Measurements from ENCODE around the gene LTC4S.
"Not testable (repeated sequence)": the region's sequence is repeated elsewhere in the genome, so short reads cannot be mapped to it uniquely, and the experiment has no call there.

LTC4S gene

DNA sequence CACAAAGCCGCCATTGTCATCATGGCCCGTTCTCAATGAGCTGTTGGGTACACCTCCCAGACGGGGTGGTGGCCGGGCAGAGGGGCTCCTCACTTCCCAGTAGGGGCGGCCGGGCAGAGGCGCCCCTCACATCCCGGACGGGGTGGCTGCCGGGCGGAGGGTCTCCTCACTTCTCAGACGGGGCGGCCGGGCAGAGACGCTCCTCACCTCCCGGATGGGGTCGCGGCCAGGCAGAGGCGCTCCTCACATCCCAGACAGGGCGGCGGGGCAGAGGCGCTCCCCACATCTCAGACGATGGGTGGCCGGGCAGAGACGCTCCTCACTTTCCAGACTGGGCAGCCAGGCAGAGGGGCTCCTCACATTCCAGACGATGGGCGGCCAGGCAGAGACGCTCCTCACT is 41.1 kb downstream of the LTC4S start:
- H3K36me3 ChIP-seq (ENCODE audit: insufficient read depth, low read length): peaks cover 66% of the 10 kb centered on the region
- H3K4me1 ChIP-seq (ENCODE audit: insufficient read depth, low read length); H2AFZ ChIP-seq (ENCODE audit: low read depth, low read length); H3K27me3 ChIP-seq (ENCODE audit: insufficient read depth, low read length); H3K4me3 ChIP-seq (ENCODE audit: low read length); H3K9me3 ChIP-seq (ENCODE audit: low read length): not testable (repeated sequence)

DNA sequence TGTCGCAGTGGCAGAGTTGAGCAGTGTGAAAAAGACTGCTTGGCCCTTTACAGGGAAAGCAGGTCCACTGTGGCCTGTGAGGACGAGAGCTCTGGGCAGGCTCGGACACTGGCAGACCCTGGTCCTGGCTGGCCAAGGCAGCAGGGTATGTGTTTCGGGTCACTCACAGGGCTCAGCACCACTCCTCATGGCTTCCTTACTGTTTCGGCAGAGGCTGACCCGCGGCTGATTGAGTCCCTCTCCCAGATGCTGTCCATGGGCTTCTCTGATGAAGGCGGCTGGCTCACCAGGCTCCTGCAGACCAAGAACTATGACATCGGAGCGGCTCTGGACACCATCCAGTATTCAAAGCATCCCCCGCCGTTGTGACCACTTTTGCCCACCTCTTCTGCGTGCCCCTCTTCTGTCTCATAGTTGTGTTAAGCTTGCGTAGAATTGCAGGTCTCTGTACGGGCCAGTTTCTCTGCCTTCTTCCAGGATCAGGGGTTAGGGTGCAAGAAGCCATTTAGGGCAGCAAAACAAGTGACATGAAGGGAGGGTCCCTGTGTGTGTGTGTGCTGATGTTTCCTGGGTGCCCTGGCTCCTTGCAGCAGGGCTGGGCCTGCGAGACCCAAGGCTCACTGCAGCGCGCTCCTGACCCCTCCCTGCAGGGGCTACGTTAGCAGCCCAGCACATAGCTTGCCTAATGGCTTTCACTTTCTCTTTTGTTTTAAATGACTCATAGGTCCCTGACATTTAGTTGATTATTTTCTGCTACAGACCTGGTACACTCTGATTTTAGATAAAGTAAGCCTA is 42.6 kb downstream of the LTC4S start:
- peaks cover 72% of the 10 kb centered on the region for H3K36me3 ChIP-seq (ENCODE audit: insufficient read depth, low read length)
- no peaks in the 10 kb centered on the region for H3K9me3 ChIP-seq (ENCODE audit: low read length)
- no peak overlapping the region for H2AFZ ChIP-seq (ENCODE audit: low read depth, low read length)
- H3K27me3 ChIP-seq (ENCODE audit: insufficient read depth, low read length): no peaks in the 10 kb centered on the region
- no peak overlapping the region for H3K4me3 ChIP-seq (ENCODE audit: low read length)
- H3K4me1 ChIP-seq (ENCODE audit: insufficient read depth, low read length): no peaks in the 10 kb centered on the region

DNA sequence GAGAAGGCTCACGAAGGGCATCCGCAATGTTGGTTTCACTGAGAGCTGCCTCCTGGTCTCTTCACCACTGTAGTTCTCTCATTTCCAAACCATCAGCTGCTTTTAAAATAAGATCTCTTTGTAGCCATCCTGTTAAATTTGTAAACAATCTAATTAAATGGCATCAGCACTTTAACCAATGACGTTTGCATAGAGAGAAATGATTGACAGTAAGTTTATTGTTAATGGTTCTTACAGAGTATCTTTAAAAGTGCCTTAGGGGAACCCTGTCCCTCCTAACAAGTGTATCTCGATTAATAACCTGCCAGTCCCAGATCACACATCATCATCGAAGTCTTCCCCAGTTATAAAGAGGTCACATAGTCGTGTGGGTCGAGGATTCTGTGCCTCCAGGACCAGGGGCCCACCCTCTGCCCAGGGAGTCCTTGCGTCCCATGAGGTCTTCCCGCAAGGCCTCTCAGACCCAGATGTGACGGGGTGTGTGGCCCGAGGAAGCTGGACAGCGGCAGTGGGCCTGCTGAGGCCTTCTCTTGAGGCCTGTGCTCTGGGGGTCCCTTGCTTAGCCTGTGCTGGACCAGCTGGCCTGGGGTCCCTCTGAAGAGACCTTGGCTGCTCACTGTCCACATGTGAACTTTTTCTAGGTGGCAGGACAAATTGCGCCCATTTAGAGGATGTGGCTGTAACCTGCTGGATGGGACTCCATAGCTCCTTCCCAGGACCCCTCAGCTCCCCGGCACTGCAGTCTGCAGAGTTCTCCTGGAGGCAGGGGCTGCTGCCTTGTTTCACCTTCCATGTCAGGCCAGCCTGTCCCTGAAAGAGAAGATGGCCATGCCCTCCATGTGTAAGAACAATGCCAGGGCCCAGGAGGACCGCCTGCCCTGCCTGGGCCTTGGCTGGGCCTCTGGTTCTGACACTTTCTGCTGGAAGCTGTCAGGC is 43.6 kb downstream of the LTC4S start:
- H2AFZ ChIP-seq (ENCODE audit: low read depth, low read length): no peak overlapping the region
- H3K27me3 ChIP-seq (ENCODE audit: insufficient read depth, low read length): no peaks in the 10 kb centered on the region
- peaks cover 76% of the 10 kb centered on the region for H3K36me3 ChIP-seq (ENCODE audit: insufficient read depth, low read length)
- H3K4me3 ChIP-seq (ENCODE audit: low read length): no peak overlapping the region
- no peaks in the 10 kb centered on the region for H3K4me1 ChIP-seq (ENCODE audit: insufficient read depth, low read length)
- no peaks in the 10 kb centered on the region for H3K9me3 ChIP-seq (ENCODE audit: low read length)

DNA sequence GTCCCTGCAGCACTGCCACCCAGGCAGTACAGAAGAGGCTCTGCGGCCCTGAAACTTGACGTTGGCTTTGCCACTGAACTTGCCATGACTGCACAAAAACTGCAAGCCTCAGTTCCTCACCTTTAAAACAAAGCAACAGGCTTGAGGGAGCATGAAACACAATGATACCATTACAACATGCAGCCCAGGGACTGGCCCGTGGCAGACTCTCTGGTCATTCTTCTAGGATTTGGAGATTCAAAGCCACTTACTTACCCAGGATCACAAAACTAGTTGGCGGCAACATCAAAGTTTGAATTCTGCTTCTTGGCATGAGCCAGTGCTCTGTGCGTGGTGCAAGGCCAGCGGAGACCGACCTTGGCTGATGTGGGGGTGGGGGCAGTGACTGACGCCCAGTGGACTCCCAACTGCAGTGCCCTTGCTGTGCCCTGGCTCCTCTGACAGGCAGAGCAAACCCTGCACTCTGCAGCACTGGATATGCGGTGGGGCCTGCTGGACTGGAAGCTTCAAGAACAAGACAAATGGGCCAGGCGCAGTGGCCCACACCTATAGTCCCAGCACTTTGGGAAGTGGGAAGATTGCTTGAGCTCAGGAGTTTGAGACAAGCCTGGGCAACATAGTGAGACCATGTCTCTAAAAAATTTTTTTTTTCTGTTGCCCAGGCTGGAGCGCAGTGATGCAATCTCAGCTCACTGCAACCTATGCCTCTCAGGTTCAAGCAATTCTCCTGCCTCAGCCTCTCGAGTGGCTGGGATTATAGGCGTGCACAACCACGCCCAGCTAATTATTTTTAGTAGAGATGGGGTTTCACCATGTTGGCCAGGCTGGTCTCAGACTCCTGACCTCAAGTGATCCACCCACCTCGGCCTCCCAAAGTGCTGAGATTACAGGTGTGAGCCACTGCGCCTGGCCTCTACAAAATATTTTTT is 45.8 kb downstream of the LTC4S start:
- Histone ChIP-seq H2AFZ (ENCODE audit: low read depth, low read length) (no peak overlapping the region), H3K36me3 (ENCODE audit: insufficient read depth, low read length) (peaks cover 67% of the 10 kb centered on the region), H3K27me3 (ENCODE audit: insufficient read depth, low read length) (no peaks in the 10 kb centered on the region), H3K9me3 (ENCODE audit: low read length) (peaks cover 8% of the 10 kb centered on the region), H3K4me1 (ENCODE audit: insufficient read depth, low read length) (no peaks in the 10 kb centered on the region), H3K4me3 (ENCODE audit: low read length) (no peak overlapping the region)

DNA sequence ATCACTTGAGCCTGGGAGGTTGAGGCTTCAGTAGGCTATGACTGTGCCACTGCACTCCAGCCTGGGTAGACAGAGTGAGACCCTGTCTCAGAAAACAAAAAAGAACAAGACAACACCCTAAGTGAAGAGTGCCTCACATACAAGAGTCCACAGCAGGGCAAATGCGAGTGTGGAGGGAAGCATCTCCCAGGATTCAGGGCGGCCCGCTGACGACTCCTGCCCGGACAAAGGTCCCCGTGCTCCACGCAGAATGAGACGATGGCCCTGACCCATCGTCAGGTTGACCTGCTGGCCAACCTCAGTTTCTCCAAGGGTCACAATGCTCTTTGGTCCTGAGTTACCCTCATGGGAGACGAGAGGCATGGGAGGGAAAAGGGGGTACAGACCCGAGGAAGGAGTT is 46.5 kb downstream of the LTC4S start:
- Histone ChIP-seq H3K4me3 (ENCODE audit: low read length) (no peak overlapping the region), H3K9me3 (ENCODE audit: low read length) (peaks cover 8% of the 10 kb centered on the region), H3K27me3 (ENCODE audit: insufficient read depth, low read length) (no peaks in the 10 kb centered on the region), H2AFZ (ENCODE audit: low read depth, low read length) (no peak overlapping the region), H3K36me3 (ENCODE audit: insufficient read depth, low read length) (peaks cover 67% of the 10 kb centered on the region), H3K4me1 (ENCODE audit: insufficient read depth, low read length) (no peaks in the 10 kb centered on the region)

DNA sequence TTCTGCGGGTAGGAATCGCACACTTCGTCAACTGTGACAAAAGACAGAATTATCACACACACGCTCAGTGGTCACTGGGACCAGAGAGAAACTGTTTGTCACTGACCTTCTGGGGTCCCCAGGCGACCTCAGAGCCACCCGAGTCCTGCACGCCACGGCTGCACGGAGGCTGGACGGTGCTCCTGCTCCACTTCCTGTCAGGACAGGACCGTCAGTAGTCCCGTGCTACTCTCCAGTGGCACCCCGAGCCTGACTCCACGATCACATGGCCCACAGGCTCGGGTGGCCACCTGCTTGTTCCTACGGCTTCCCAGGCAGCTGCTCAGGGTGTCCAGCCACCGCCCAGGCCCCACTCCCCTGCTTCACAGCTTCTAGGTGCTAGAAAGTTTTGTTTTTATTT is 47.0 kb downstream of the LTC4S start:
- no peak overlapping the region for H2AFZ ChIP-seq (ENCODE audit: low read depth, low read length)

DNA sequence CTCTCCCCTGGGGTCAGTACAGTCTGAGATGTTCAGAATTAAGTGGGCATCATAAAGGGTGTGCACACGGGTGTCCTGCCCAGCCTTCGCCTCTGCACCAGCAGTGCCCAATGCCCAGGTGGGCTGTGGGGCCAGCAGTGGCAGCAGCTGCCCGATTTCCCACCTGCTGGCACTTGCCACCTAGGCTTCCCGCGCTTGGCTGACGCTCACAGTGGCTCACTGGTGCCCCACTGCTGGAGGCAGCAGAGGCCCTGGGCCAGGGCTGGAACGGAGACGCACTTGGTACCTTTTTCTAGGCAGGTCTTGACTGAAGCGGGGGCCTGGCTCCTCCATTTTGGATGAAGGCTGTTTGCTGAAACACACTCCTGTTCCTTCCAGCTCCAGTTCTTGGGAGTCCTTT is 47.8 kb downstream of the LTC4S start:
- Histone ChIP-seq H3K27me3 (ENCODE audit: insufficient read depth, low read length) (no peaks in the 10 kb centered on the region), H3K4me1 (ENCODE audit: insufficient read depth, low read length) (no peaks in the 10 kb centered on the region), H3K36me3 (ENCODE audit: insufficient read depth, low read length) (peaks cover 68% of the 10 kb centered on the region), H3K4me3 (ENCODE audit: low read length) (no peak overlapping the region), H3K9me3 (ENCODE audit: low read length) (peaks cover 16% of the 10 kb centered on the region), H2AFZ (ENCODE audit: low read depth, low read length) (no peak overlapping the region)

More for the DNA sequence above, 47.0 kb downstream of the LTC4S start:
- Histone ChIP-seq H3K36me3 (ENCODE audit: insufficient read depth, low read length) (peaks cover 70% of the 10 kb centered on the region), H3K9me3 (ENCODE audit: low read length) (peaks cover 11% of the 10 kb centered on the region), H3K4me3 (ENCODE audit: low read length) (no peak overlapping the region), H3K4me1 (ENCODE audit: insufficient read depth, low read length) (no peaks in the 10 kb centered on the region), H3K27me3 (ENCODE audit: insufficient read depth, low read length) (no peaks in the 10 kb centered on the region)

Data from neuron (in vitro differentiated cells).